Activated CD4-positive, alpha-beta T cell treated with anti-CD3 and anti-CD28 coated beads, Interleukin-2, amount 50 U/mL, for 48 hours (primary cell): ENCODE measurements around the gene SAC3D1.

Experiments used
- DNase-seq, 2 experiments: peaks; one replicate each; pipeline ENCODE4 v3.0.0-alpha.2; 2020

The SAC3D1 gene

DNA sequence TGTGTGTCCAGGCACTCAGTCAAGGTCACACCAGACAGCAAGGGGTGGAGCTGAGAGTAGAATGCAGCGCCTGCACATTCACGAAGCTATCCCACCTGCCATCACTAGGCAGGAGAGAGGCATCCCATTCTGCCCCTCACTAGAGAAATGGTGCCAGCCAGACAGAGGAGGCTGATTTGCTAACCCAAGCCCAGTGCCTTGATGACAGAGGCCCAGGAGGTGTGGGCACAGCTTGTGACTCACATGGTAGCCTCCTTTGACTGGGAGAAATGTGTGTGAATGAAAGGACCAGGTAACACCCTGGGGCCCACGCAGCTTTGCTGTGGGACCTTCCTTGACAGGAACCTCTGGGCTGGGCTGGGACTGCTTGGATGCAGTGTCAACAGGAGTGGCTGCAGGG, 22.5 kb downstream of the SAC3D1 start:
- DNase-seq: no peak

DNA sequence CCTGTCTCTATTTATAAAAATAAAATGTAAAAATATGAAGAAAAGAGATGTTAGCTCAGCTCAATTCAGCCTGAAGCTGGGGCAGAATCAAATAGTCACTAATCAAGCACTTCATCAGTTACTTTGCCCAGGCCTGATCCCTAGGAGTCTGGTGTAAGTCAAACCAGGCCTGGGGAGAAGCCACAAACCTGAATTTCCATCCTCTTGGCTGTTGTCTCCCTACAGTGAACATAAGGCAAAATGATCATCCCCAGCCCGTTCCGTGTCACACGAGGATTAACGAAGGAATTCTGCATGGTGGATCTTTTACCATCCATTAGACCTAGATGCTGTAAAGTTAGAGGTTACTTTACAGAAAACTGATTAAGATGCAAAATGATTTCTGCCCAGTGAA, 23.8 kb downstream of the SAC3D1 start:
- no peak for DNase-seq

DNA sequence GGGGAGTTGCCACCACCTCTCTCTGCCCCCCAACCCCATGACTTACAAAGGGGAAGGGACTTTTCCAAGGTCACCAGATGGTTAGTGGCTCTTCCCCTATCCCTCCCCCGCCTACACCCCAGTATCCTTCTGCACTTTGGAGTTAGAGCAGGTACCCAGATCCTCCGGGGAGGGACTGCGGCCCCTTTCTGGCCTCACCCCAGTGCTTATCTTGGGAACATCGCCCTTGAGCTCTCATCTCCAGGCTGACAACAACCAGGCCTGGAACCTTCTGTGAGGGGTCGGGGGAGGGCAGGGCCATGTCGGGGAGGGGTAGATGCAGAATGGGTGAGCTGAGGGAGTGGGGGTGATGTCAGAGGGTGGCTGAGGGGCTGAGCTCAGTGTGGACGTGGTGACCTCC, 24.8 kb downstream of the SAC3D1 start:
- no peak for DNase-seq

DNA sequence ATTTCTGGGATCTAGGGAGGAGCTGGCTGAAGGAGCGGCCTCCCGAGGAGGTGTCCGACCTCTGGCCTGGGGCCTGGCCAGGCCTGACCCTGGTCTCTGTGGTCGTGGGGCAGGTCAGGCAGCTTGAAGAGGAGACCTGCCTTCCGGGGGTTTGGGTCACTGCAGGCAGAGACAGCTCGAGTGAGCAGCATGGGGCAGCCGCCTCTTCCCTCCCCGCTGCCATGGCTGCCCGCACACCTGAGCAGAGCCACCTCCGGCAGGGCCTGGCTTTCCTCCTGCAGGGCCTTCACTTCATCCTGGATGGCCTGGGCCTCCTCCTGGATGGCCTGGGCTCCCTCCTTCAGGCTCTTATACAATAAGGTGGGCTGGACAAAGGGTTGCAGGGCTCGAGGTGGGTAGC, 25.3 kb downstream of the SAC3D1 start:
- no peak for DNase-seq

DNA sequence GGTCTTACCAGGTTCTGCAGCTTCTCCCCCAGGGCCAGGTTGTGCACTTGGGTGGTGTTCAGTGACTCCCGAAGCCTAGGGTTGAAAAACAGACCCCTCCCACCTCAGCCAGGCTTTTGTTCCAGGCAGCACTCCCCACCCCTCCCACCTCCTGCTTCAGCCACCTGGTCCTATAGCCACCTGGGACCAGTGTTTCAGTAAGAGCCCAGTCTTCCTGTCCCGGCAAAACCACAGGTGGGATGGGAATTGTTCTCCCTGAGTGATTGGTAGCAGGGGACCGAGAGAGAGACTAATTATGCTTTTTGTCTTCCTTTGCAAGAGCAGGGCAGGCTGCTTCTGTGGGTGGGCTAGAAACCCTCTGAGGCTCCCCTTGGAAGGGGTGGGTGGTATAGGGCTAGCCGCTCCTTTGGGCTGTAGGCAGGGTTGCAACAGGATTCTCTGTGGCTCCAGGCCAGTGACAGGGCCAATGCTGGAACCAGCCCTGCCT, 25.8 kb downstream of the SAC3D1 start:
- DNase-seq: no peak

DNA sequence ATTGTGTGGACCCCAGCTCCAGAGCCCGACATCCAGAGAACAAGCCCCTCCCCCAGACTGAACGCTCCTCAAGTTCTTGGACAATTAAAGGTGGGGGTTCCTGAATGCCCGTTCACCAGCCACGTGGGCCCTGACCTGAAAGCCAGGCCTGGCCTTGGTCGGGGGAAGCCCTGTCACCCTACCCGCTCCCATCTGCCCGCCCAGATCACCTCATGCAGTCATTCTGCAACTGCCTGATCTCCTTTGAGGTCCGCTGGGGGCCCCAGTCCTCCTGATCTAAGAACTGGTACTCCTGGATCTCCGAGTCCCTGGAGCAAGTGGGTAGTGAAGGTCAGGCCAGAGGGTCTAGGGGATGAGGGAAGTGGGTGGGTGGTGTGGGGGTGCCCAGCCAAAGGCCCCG, 26.4 kb downstream of the SAC3D1 start:
- no peak for DNase-seq

DNA sequence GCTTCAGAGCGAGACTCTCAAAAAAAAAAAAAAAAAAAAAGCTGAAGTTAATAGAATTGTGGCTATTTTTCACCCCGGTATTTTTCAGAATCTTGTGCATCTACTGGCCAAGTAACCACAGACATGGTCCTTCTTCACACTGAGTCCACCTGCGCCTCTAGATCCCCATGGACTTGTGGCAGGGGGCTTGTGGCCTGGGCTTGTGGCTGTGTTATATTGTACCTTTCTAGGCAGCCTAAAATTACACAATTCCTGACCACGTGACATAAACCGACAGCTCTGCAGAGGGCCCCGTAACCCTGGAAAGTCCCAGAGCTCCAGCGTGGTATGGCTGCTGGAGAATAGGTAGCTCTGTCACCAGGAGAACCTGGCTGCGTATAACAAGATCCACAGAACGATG, 28.2 kb downstream of the SAC3D1 start:
- no peak for DNase-seq

DNA sequence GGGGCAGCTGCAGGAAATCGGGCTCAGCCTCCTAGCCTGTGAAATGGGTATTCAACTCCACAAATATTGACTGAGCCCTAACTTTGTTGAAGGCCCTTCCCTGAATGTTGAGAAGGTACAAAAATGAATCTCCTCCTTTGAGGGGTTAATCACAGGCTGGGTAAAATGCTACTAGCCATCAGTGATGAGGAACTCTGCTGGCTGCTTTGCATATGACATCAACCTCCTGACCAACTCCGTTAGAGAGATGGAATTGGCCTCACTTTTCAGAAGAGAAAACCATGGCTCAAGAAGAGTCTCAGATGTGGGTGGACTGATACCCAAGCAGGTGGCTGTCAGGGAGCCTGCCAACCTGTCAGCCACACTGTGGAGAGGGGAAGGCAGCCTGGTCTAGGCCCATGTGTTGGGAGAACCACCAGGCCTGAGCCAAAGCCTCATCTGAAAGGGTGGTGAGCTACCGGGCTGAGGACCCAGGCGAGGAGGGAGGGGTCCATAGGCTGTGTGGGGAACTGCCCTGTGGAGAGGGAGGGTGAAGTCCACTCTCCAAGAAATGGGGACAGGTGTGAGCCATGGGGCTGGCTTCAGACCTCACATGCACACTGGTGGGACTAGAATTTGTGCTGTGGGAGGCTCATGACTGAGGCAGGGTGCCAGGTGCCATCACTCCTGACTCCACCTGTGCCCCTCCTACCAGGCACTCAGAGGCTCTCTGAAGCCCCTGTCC, 31.1 kb downstream of the SAC3D1 start:
- no peak for DNase-seq

DNA sequence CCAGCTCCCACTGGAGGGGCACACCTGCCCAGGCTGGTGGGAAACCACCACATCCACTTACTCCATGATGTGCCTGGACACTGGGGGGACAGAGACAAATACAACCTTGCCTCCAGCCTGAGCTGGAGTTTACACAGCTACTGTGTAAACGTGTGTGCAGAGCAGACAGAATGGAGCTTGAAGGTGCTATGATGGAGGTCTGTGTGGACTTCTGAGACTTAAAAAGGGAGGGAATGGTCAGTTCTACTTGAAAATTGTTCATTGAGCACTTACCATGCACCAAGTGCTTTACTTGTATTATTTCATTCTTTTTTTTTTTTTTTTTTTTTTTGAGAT, 31.6 kb downstream of the SAC3D1 start:
- no peak for DNase-seq

DNA sequence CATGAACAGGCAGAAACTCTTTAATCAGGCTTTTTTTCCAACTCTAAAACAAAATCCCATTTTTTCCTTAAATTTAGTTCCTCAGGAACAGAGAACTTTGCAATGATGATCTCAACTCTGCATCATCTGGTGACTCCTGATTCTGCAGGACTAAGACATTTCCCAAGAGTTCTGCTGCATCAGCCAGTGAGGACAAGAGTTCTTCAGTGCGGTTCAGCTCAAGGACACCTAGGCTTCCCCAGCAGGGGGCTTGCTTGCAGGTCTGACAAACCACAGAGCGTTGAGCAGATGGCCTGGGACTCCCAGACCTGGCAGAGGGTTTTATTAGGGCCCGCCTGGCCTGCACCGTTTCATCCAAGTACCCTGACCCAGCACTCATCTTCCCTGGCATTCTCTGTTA, 36.4 kb downstream of the SAC3D1 start:
- no peak for DNase-seq

DNA sequence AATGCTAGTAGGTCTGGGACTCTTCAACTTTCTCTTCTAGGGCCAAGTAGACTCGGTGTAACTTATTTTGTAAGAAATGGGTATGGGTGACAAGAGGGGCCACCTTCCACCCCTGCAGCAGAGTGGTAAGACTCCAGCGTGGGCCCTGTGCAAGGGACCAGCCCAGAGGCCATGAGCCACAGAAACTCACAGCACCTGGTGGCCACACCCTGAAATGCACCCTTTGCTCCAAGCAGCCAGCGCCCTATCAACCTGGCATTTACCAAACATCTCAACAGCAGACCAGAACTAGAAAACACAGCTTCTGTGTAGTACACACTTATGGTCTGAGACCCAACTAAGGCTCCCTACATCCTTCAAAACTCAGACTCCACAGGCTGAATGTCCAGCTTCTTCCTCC, 37.1 kb downstream of the SAC3D1 start:
- peak; percentile 71 to 76 for DNase-seq

DNA sequence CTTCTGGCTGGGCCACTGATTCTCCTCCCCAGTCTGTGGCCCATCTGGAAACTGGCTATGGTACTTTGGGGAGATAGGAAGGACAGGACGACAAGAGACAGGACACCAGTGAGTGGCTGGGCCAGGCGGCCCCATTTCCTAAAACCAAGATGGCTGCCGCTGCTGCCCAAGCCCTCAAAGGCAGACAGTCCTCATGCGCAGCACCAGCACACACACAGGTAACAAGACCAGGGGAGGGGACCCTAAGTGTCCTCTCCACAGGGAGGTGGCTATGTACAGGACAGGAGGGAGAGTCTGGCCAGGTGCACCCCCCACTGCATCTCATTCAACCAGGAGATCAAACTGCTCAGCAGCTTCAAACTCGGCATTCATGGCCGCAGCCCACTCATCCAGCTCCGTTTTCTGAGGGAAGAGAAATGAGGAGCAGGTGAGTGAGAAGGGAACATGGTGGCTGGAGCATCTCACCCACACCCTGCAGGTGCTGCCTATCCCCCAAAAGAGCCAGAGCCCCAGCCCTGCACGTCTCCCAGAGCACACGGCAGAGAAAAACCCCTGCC, 37.9 kb downstream of the SAC3D1 start:
- no peak for DNase-seq

DNA sequence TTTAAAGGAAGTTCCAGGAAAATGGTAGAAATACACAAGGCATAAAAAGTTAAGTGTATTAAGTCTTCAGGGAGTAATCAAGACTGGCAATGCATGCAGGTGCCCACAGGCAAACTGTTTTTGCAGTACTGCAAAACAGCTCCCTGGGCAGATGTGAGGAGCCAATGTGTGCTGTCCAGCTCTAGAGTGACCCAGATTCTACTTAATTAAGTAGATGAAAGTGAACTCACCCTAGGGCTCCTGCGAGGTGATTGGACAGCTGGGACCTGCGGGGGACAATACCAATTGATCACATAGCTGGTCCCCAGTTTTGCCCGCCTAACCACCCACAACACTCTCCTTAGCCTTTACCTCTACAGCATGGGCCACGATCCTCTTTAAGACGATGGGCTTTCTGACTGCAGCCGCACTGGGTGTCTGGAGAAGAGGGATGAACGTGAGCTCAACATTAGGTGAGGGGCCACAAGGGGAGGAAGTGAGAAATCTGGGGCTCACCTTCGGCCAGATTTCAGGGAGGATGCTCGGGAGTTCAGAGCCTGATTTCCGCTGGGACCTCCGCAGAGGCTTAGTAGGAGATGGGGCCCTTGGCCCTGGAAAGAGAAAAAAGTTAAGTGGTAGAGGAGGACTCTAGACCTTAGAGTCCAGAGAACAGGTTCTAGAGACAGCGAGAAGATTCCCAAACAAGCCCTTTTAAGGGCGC, 42.3 kb downstream of the SAC3D1 start:
- peak in 1 of 2 experiments; percentile 12 for DNase-seq

DNA sequence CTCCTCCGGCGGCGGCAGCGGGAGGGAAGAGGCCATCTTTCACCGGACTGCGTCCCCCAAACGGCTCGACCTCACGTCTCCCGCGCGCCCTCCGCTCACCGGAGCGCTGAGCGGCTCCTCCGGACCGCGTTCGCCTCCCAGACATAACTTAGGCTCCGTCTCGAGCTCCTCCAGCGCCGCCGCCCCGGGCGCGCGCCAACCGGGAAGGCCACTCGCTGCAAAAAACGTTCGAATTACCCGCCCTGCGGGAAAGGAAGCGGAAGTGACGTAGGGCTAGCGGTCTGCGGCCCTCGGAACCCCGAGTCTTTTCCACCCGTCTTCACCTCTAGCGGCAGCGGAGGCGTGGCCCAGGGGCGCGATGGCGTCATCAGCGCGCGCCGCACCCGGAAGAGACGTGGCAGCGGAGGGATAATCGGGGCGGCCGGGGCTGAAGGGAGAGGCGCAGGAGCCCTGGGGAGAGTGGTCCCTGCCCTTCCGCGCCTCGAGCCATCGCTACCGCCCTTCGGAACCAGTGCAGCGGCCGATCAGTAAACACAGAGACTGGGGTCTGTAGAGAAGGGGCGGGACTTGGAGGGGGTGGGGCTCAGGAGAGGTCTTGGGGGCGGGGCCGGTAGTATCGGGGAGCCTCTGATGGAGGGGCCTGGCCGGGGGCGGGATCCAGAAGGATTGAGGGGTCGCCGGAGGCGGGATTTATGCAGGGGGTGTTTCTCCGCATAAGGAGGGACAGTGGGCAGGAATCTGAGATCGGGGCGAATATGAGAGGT, 43.0 kb downstream of the SAC3D1 start, which contains the start of the genes CDCA5 and ZFPL1:
Gene CDCA5 (minus strand): TSS at position 207 of the 764 bp plus-strand sequence. CDS start 62 bp downstream, at position 145.
Gene ZFPL1 (plus strand): TSS at position 389 of the 764 bp plus-strand sequence. CDS start 477 bp downstream, outside the sequence.
- DNase-seq: peak; percentile 95 to 97

DNA sequence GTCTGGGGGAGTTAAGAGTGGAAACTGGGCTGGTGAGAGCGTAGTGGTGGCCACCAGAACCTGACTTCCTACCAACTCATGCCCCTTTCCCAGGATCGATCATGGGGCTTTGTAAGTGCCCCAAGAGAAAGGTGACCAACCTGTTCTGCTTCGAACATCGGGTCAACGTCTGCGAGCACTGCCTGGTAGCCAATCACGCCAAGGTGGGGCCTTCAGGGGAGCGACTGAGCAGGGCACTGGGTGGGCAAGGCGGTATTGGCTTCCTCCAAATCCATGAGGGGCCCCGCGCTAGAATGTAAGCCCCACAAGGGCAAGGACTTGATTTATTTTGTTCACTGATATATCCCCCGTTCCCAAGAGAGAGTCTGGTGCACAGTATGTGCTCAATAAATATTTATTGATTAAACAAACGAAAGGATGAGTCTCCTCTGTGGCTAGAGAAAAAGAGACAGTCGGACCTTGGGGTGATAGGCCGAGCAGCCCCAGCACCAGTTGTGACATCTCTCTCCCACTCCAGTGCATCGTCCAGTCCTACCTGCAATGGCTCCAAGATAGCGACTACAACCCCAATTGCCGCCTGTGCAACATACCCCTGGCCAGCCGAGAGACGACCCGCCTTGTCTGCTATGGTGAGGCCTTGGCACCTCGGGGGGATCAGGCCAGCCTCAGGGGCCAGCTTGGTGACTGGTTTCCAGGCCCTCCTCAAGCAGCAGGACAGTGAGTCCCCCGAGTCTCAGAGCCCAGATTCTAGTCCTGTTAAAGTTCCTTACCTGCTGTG, 43.8 kb downstream of the SAC3D1 start:
- no peak for DNase-seq

DNA sequence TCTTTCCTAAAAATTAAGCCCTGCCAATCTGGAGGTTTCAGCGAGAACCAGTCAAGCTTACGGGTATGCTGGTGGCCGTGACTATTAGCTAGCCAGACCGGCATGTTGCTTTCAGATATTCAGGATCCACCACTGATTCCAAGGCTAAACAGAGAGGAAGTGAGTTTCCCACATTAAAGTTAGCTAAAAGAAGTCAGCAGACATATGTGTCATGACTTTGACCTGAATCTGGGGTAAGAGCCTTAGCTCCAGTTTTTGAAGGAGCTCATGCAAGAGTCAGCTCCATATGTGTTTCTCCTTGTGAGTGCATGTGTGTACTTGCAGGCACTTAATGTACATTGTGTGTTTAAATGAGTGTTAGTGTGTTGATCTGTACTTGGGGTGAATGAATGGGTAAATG, 44.4 kb downstream of the SAC3D1 start:
- no peak for DNase-seq

DNA sequence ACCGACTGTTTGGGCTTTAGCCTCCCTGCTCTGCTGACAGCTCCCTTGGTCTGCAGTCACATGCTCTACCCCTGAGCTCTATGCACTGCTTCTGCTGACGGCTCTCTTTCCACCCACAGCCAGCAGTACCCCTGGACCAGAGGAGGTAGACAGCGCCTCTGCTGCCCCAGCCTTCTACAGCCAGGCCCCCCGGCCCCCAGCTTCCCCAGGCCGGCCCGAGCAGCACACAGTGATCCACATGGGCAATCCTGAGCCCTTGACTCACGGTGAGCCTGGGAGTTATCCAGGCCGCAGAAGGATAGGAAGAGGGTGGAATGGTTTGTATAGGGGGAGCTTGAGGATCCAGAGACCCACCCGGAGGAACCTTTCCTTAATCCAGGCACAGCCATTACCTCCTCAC, 45.8 kb downstream of the SAC3D1 start:
- DNase-seq: no peak

DNA sequence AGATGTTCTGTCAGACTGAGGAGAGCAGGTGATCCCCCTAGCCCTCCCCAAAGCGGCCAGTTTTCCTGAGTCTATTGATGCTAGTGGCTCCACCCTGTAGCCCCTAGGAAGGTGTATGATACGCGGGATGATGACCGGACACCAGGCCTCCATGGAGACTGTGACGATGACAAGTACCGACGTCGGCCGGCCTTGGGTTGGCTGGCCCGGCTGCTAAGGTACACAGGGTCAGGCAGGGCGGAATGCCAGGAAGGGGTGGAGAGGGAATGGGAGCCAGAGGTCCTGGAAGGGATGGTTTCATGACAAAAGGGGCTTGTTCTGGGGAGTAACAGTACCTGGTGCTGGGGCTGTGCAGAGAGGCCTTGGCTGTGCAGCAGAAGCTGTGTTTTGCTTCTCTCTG, 46.2 kb downstream of the SAC3D1 start:
- DNase-seq: no peak

DNA sequence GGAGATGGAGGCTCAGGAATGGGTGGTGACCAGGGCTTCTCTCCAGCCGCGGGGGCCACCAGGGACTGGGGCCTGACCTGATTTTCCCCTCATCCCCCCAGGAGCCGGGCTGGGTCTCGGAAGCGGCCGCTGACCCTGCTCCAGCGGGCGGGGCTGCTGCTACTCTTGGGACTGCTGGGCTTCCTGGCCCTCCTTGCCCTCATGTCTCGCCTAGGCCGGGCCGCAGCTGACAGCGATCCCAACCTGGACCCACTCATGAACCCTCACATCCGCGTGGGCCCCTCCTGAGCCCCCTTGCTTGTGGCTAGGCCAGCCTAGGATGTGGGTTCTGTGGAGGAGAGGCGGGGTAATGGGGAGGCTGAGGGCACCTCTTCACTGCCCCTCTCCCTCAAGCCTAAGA, 46.8 kb downstream of the SAC3D1 start:
- no peak for DNase-seq

DNA sequence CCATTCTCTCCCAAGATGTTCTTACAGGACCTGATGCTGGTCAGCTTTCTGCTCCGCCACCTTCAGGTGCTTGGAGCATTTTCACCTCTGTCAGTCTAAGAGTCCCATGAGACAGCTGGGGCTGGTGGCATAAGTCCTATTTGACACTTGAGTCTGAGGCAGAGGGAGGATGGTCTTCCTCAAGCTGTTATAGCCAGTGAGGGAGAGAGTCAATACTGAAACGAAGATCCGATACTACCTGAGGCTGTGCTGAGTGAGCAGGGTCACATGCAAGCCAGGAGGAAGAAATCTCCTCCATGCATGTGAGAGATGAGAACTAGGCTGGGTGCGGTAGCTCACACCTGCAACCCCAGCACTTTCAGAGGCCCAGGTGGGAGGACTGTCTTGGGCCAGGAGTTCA, 48.6 kb downstream of the SAC3D1 start:
- no peak for DNase-seq

DNA sequence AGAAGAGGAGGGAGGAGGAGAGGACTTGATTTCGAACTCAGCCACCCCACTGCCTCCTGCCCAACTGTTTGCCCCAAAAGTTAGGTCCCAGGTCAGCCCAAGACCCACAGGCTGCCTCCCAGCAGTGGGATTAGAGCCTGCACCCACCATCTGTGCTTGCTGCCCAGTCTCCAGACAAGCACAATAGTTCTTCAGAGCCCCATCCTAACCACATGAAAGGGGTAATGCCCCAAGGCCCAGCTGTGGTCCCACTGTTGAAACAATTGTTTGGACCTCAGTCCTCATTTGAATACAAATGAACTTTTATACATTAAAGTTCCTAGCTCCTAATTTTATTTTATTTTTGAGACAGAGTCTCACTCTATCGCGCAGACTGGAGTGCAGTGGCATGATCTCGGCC, 49.6 kb downstream of the SAC3D1 start:
- DNase-seq: no peak
